CD4-positive, alpha-beta T cell (primary cell): ENCODE data around the gene TMEM89. TPM values are rescaled to one million over a fixed set of nuclear protein-coding genes. Genes with fewer than 3 reads are reported as not detected.

ENCODE experiments used
- ATAC-seq: fragments of 200-7000 bp; cut with Tn5 transposase; one replicate; pipeline ENCODE4 v1.10.0; 2022; ENCODE audit warnings: mild to moderate bottlenecking; ENCODE audit not compliant: poor library complexity
- CTCF ChIA-PET: fragments of 350-600 bp; sonication (Branson Sonifier 250); formaldehyde crosslinking; loops from one replicate; lab custom pipeline; 2021; ENCODE audit warnings: antibody characterized with exemption, inconsistent platforms; lab: Charles Lee
- POLR2A ChIA-PET: fragments of 350-600 bp; sonication (Branson Sonifier 250); formaldehyde crosslinking; loops from one replicate; lab custom pipeline; 2021; ENCODE audit warnings: antibody characterized with exemption, inconsistent platforms; lab: Charles Lee
- DNase-seq, 14 experiments: peaks; one replicate each; pipeline ENCODE4 v3.0.0-alpha.2; 2013 to 2020; ENCODE audit warnings: mixed read lengths in 2 of 14
- H3K27ac ChIP-seq, 2 donors: one replicate each; pipeline versions ENCODE4 v1.5.1 to v1.7.0; 2013; ENCODE audit warnings: low read length in 2 of 2, low read depth in 1 of 2, mild to moderate bottlenecking in 1 of 2
- H3K27me3 ChIP-seq, 2 experiments: 1 replicate in 1 of 2; 2 replicates in 1 of 2; pipeline versions ENCODE4 v1.6.1 to v1.7.0; 2013; ENCODE audit warnings: low read length in 2 of 2, control low read depth in 1 of 2, mild to moderate bottlenecking in 1 of 2, moderate library complexity in 1 of 2; ENCODE audit not compliant: insufficient read depth in 2 of 2, control insufficient read depth in 1 of 2
- H3K36me3 ChIP-seq: one replicate; pipeline ENCODE4 v1.6.1; 2013; ENCODE audit warnings: low read length, control low read depth; ENCODE audit not compliant: insufficient read depth
- H3K4me1 ChIP-seq: one replicate; pipeline ENCODE4 v1.6.1; 2013; ENCODE audit warnings: low read length, control low read depth; ENCODE audit not compliant: insufficient read depth
- H3K4me3 ChIP-seq: one replicate; pipeline ENCODE4 v1.5.1; 2013; ENCODE audit warnings: mild to moderate bottlenecking, low read length, moderate library complexity
- H3K9me3 ChIP-seq, 2 experiments: 1 replicate in 1 of 2; 2 replicates in 1 of 2; pipeline versions ENCODE4 v1.6.1 to v1.7.0; 2013; ENCODE audit warnings: low read length in 2 of 2, mild to moderate bottlenecking in 2 of 2, control low read depth in 1 of 2, moderate library complexity in 1 of 2; ENCODE audit not compliant: control insufficient read depth in 1 of 2, insufficient read depth in 1 of 2
- H3K27ac Mint-ChIP-seq: one replicate; pipeline ENCODE4 v1.8.0; 2020; ENCODE audit warnings: mixed read lengths
- H3K27me3 Mint-ChIP-seq: one replicate; pipeline ENCODE4 v1.8.0; 2021; ENCODE audit warnings: mixed read lengths
- H3K36me3 Mint-ChIP-seq: one replicate; pipeline ENCODE4 v1.8.0; 2021; ENCODE audit warnings: low read depth, mixed read lengths
- H3K4me1 Mint-ChIP-seq: one replicate; pipeline ENCODE4 v1.8.0; 2021; ENCODE audit warnings: low read depth, mixed read lengths
- H3K4me3 Mint-ChIP-seq: one replicate; pipeline ENCODE4 v1.8.0; 2020; ENCODE audit warnings: mild to moderate bottlenecking, mixed read lengths
- H3K9me3 Mint-ChIP-seq: one replicate; pipeline ENCODE4 v1.8.0; 2020; ENCODE audit warnings: mixed read lengths
- intact Hi-C, 2 experiments: fragments of 100-400 bp; cut with DNase I in 1 of 2; cut with micrococcal nuclease in 1 of 2; formaldehyde crosslinking; loops; one replicate each; pipeline versions ENCODE4 v1.15.1 to v1.9.0; 2023 to 2025; cut with DNase I, micrococcal nuclease
- total RNA-seq, 174 experiments: library from RNA in 2 of 174; stranded (reverse) in 2 of 174; gene quantifications; one replicate each; pipeline ENCODE4 v1.2.3 and lab custom pipeline; 2021 to 2026
- TF ChIP-seq, protein P1 (sequence below): fragments of 200-600 bp; IDR thresholded peaks from one replicate; pipeline ENCODE4 v1.8.0; 2022; ENCODE audit warnings: antibody characterized with exemption, mild to moderate bottlenecking

Gene TMEM89
- total RNA-seq, 2 experiments from 2014 or later = not detected

DNA sequence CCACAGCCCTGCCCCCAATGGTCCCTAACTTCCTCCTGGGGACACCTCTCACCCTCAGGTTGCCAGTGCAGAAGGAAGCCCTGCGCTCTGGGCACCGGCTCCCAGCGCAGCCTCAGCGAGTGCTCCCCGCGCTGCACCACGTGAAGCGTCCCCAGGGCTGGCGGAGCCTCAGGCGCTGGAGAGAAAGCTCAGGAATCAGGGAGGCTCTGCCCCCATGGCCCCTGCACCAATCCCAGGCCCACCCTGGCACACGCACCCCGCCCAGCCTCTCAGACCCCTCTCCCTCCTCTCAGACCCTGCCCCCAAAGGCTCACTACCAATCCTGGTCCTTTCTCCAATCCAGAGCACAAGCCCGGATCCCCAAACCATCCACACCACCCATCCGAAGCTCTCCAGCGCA lies 33.3 kb downstream of the TMEM89 start:
- ATAC-seq (no peak), DNase-seq (no peak)
- peaks cover 4 to 10% of the 10 kb centered on the region in 2 experiments for H3K27me3 ChIP-seq
- Mint-ChIP-seq H3K4me1 (no peaks in the 10 kb centered on the region), H3K4me3 (no peak overlapping the region), H3K36me3 (no peaks in the 10 kb centered on the region), H3K9me3 (no peaks in the 10 kb centered on the region), H3K27me3 (peaks cover 43% of the 10 kb centered on the region), H3K27ac (no peak overlapping the region)
- POLR2A ChIA-PET = no interaction called here
- TF ChIP-seq, protein P1, sequence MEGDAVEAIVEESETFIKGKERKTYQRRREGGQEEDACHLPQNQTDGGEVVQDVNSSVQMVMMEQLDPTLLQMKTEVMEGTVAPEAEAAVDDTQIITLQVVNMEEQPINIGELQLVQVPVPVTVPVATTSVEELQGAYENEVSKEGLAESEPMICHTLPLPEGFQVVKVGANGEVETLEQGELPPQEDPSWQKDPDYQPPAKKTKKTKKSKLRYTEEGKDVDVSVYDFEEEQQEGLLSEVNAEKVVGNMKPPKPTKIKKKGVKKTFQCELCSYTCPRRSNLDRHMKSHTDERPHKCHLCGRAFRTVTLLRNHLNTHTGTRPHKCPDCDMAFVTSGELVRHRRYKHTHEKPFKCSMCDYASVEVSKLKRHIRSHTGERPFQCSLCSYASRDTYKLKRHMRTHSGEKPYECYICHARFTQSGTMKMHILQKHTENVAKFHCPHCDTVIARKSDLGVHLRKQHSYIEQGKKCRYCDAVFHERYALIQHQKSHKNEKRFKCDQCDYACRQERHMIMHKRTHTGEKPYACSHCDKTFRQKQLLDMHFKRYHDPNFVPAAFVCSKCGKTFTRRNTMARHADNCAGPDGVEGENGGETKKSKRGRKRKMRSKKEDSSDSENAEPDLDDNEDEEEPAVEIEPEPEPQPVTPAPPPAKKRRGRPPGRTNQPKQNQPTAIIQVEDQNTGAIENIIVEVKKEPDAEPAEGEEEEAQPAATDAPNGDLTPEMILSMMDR = no peak
- no peak overlapping the region for H3K27ac ChIP-seq
- no peaks in the 10 kb centered on the region for H3K36me3 ChIP-seq
- intact Hi-C loops = no loop called here
- H3K9me3 ChIP-seq = peaks cover 0 to 3% of the 10 kb centered on the region in 2 experiments
- no peaks in the 10 kb centered on the region for H3K4me1 ChIP-seq
- H3K4me3 ChIP-seq = no peak overlapping the region
- CTCF ChIA-PET = no interaction called here

DNA sequence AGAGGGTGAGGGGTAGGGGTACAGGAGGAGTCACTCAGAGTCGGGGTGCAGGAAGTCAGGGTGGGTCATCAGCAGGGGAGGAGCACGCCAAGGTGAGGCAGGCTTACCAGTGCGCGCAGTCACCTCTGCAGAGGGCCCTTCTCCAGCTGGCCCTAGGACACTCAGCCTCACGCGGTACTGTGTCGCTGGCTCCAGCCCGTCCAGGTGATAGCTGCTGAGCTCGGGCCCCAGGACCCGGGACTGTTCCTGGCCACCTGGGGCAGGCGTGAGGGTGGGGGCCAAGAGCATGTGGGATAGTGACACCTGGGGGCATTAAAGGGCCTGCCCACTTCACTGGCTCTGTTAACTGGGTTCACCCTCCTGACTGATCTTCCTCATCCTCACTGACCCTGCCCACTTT lies 33.9 kb downstream of the TMEM89 start:
- TF ChIP-seq, protein P1 = no peak
- H3K27ac Mint-ChIP-seq = no peak overlapping the region
- no peaks in the 10 kb centered on the region for H3K4me1 Mint-ChIP-seq
- no peaks in the 10 kb centered on the region for H3K36me3 Mint-ChIP-seq
- H3K27me3 ChIP-seq = peaks cover 4 to 5% of the 10 kb centered on the region in 2 experiments
- H3K4me3 Mint-ChIP-seq = no peak overlapping the region
- no peaks in the 10 kb centered on the region for H3K36me3 ChIP-seq
- no peak overlapping the region for H3K27ac ChIP-seq
- ATAC-seq (no peak), DNase-seq (no peak)
- CTCF ChIA-PET = no interaction called here
- intact Hi-C loops = no loop called here
- H3K9me3 Mint-ChIP-seq = no peaks in the 10 kb centered on the region
- peaks cover 0 to 3% of the 10 kb centered on the region in 2 experiments for H3K9me3 ChIP-seq
- POLR2A ChIA-PET = no interaction called here
- H3K4me1 ChIP-seq = no peaks in the 10 kb centered on the region
- H3K4me3 ChIP-seq = no peak overlapping the region
- H3K27me3 Mint-ChIP-seq = peaks cover 39% of the 10 kb centered on the region

DNA sequence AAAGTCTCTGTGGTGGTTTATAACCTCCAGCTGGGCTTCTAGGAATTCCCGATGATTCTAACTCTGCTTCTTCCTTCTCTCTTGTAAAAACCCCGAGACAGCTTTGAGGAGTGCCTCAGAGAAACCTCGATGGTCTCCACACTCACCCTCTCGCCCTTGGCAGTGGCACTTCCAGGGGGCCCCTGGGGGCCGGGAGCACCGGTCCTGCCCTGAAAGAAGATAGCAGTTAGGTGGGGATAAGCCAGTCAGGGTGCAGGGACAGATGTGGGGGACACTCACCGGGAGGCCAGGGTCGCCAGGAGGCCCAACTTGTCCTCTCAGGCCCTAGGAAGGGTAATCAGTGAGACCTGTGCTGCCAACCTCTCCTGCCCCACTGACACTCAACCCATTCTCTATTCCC lies 36.2 kb downstream of the TMEM89 start:
- no peak for DNase-seq
- no peaks in the 10 kb centered on the region for H3K36me3 ChIP-seq
- H3K4me1 ChIP-seq = no peaks in the 10 kb centered on the region
- ChIA-PET CTCF (no interaction called here), POLR2A (no interaction called here)
- no peak overlapping the region for H3K4me3 Mint-ChIP-seq
- intact Hi-C loops = no loop called here
- H3K27me3 ChIP-seq = peaks cover 0 to 2% of the 10 kb centered on the region in 2 experiments
- H3K36me3 Mint-ChIP-seq = no peaks in the 10 kb centered on the region
- peaks cover 0 to 3% of the 10 kb centered on the region in 2 experiments for H3K9me3 ChIP-seq
- H3K27me3 Mint-ChIP-seq = peaks cover 28% of the 10 kb centered on the region
- H3K27ac Mint-ChIP-seq = no peak overlapping the region
- no peaks in the 10 kb centered on the region for H3K4me1 Mint-ChIP-seq
- H3K27ac ChIP-seq = no peak overlapping the region
- no peaks in the 10 kb centered on the region for H3K9me3 Mint-ChIP-seq
- no peak for ATAC-seq
- TF ChIP-seq, protein P1 = no peak
- no peak overlapping the region for H3K4me3 ChIP-seq
